Stimulated activated naive CD8-positive, alpha-beta T cell treated with anti-CD3 and anti-CD28 coated beads, Interleukin-15, amount 100 ng/mL, for 72 hours (primary cell): ENCODE results near the gene PNPLA2.
A peak's percentile ranks its signal among the peaks of the same experiment; 100 is the strongest.

Source experiments
- ATAC-seq: fragments of 150-1000 bp; cut with Tn5 transposase; 2 replicates; pipeline ENCODE4 v1.10.0; 2021; ENCODE audit warnings: mild to moderate bottlenecking, moderate library complexity
- DNase-seq, 2 donors: peaks; one replicate each; pipeline ENCODE4 v3.0.0; 2021 to 2022
- H3K27ac Mint-ChIP-seq, 2 donors: one replicate each; pipeline ENCODE4 v1.8.0; 2022; ENCODE audit warnings: mild to moderate bottlenecking in 2 of 2, mixed read lengths in 2 of 2, moderate library complexity in 2 of 2
- H3K27me3 Mint-ChIP-seq: one replicate; pipeline ENCODE4 v1.8.0; 2022; ENCODE audit warnings: mixed read lengths
- H3K4me1 Mint-ChIP-seq: one replicate; pipeline ENCODE4 v1.8.0; 2022; ENCODE audit warnings: mild to moderate bottlenecking, mixed read lengths
- H3K4me3 Mint-ChIP-seq, 2 donors: one replicate each; pipeline ENCODE4 v1.8.0; 2022; ENCODE audit warnings: mild to moderate bottlenecking in 2 of 2, mixed read lengths in 2 of 2, moderate library complexity in 1 of 2
- H3K9me3 Mint-ChIP-seq, 2 donors: one replicate each; pipeline ENCODE4 v1.8.0; 2022; ENCODE audit warnings: mixed read lengths in 2 of 2

The PNPLA2 gene

GRCh38 chr11:869399-870126 is 50.8 kb downstream of the PNPLA2 start:
- Mint-ChIP-seq H3K9me3 (no peaks in the 10 kb centered on the region), H3K4me1 (no peaks in the 10 kb centered on the region), H3K27me3 (no peaks in the 10 kb centered on the region), H3K27ac (peak overlapping the region in 1 of 2 donors; percentile 27), H3K4me3 (no peak overlapping the region)
- DNase-seq, result no peak
- no peak for ATAC-seq

DNA sequence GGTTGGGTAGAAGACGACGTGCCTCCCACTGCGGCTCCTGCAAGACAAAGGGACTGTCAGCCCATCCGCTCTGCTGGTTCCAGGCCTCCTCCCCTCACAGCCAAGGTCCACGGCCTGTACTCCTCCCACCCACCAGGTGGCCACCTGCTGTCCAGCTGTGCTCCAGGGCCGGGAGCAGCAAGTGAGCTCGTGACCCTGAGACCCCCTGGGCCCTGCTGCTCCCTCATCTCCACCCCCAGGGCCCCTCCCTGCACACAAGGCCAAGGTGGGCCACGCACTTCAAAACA is 51.4 kb downstream of the PNPLA2 start:
- Mint-ChIP-seq H3K27me3 (no peaks in the 10 kb centered on the region), H3K4me1 (no peaks in the 10 kb centered on the region), H3K9me3 (no peaks in the 10 kb centered on the region), H3K27ac (no peak overlapping the region), H3K4me3 (no peak overlapping the region)
- no peak for DNase-seq
- no peak for ATAC-seq

DNA sequence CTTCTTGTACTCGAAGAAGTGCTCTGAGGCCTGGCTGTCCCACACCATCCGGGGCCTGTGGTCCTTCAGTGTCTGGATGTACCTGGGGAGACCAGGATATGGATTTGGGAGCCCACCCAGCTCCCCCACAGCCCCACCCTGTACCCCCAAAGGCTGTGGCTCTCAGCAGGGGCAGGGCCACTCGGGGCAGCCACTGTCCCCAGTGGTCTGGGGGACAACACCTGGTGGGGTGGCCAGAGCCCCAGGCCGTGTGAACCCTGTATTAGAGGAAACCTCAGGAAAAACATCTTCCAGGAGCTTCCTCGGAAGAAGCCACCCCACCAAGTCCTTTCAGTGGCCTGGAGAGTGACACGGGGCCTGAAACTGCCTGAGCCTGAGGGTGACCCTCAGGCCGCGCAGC is 51.7 kb downstream of the PNPLA2 start:
- ATAC-seq, result no peak
- Mint-ChIP-seq H3K27me3 (no peaks in the 10 kb centered on the region), H3K9me3 (no peaks in the 10 kb centered on the region), H3K27ac (no peak overlapping the region), H3K4me3 (no peak overlapping the region), H3K4me1 (no peaks in the 10 kb centered on the region)
- DNase-seq, result no peak

DNA sequence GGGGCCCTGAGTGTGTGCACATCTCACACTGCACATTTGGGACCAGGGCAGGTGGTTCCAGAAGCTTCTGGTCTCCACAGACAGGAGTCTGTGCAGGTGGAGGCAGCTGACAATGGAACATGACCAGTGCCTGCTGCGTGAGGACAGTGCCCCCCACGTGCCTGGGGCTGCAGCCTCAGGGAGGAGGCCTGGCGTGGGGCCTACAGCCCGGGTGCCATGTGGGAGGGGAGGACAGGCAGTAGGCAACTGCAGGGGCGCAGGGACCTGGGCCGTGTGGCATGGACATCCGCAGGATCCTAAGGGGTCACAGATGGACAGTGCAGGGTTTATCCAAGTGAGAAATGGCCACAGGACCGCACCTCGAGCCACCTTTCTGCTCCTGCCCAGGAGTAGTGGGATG is 52.8 kb downstream of the PNPLA2 start:
- no peak overlapping the region for H3K4me3 Mint-ChIP-seq
- H3K27ac Mint-ChIP-seq, result no peak overlapping the region
- H3K4me1 Mint-ChIP-seq, result no peaks in the 10 kb centered on the region
- DNase-seq (no peak), ATAC-seq (no peak)
- H3K27me3 Mint-ChIP-seq, result no peaks in the 10 kb centered on the region
- H3K9me3 Mint-ChIP-seq, result no peaks in the 10 kb centered on the region

DNA sequence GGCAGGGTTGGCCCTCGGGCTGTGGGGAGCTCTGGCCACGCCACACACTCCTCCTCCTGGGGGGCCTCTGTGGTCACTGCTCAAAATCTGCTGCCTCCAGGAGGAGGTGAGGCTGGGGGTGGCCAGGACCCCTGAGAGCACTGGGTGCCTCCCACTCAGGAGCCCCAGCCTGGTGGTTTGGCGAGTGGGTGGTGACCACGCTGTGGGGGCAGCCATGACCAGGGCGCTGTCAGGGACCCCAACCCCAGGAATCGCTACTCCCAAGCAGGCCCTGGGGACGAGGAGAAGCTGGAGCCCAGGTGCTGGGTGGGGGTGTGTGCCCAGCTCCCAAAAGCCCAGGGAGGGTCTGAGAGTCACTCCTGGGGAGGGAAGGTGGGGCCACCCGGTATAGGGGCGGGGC is 54.1 kb downstream of the PNPLA2 start:
- H3K27ac Mint-ChIP-seq, result no peak overlapping the region
- no peak overlapping the region for H3K4me3 Mint-ChIP-seq
- ATAC-seq, result no peak
- no peak for DNase-seq
- no peaks in the 10 kb centered on the region for H3K9me3 Mint-ChIP-seq
- H3K27me3 Mint-ChIP-seq, result no peaks in the 10 kb centered on the region
- H3K4me1 Mint-ChIP-seq, result no peaks in the 10 kb centered on the region

GRCh38 chr11:873706-874105 is 55.0 kb downstream of the PNPLA2 start:
- Mint-ChIP-seq H3K27ac (no peak overlapping the region), H3K9me3 (no peaks in the 10 kb centered on the region), H3K4me1 (no peaks in the 10 kb centered on the region), H3K4me3 (no peak overlapping the region), H3K27me3 (no peaks in the 10 kb centered on the region)
- ATAC-seq (no peak), DNase-seq (no peak)
